Hepatocyte (in vitro differentiated cells): ENCODE results near the gene TMEM150B. TPM values are rescaled to one million over a fixed set of nuclear protein-coding genes. Genes with fewer than 3 reads are reported as not detected.

Source experiments
- DNase-seq: peaks from one replicate; pipeline ENCODE4 v3.0.0-alpha.2; 2016; ENCODE audit warnings: low spot score
- H2AFZ ChIP-seq: fragments of 200-600 bp; sonication (generic); 2 replicates; pipeline ENCODE4 v1.6.0; 2016; ENCODE audit warnings: antibody characterized with exemption, mild to moderate bottlenecking
- H3K27ac ChIP-seq: fragments of 200-600 bp; sonication (generic); 2 replicates; pipeline ENCODE4 v1.5.1; 2016; ENCODE audit warnings: mild to moderate bottlenecking
- H3K27me3 ChIP-seq: fragments of 200-600 bp; sonication (generic); 2 replicates; pipeline ENCODE4 v1.6.1; 2016
- H3K36me3 ChIP-seq: fragments of 200-600 bp; sonication (generic); replicated peaks from 2 replicates; pipeline ENCODE4 v1.5.1; 2016; ENCODE audit warnings: low read depth; ENCODE audit not compliant: insufficient read depth
- H3K4me1 ChIP-seq: fragments of 200-600 bp; sonication (generic); 2 replicates; pipeline ENCODE4 v1.5.1; 2016; ENCODE audit warnings: mild to moderate bottlenecking, moderate library complexity; ENCODE audit not compliant: insufficient read depth
- H3K4me2 ChIP-seq: fragments of 200-600 bp; sonication (generic); 2 replicates; pipeline ENCODE4 v1.6.0; 2016
- H3K4me3 ChIP-seq: fragments of 200-600 bp; sonication (generic); 2 replicates; pipeline ENCODE4 v1.5.1; 2016; ENCODE audit warnings: mild to moderate bottlenecking
- H3K79me2 ChIP-seq: fragments of 200-600 bp; sonication (generic); 2 replicates; pipeline ENCODE4 v1.6.0; 2017; ENCODE audit warnings: mild to moderate bottlenecking
- H3K9me2 ChIP-seq: fragments of 200-600 bp; sonication (generic); replicated peaks from 2 replicates; pipeline ENCODE4 v1.6.0; 2017; ENCODE audit warnings: mild to moderate bottlenecking; ENCODE audit not compliant: insufficient read depth
- H3K9me3 ChIP-seq: fragments of 200-600 bp; sonication (generic); 2 replicates; pipeline ENCODE4 v1.5.1; 2016; ENCODE audit warnings: low read depth, mild to moderate bottlenecking
- H4K20me1 ChIP-seq: fragments of 200-600 bp; sonication (generic); 2 replicates; pipeline ENCODE4 v1.6.0; 2016; ENCODE audit warnings: mild to moderate bottlenecking; ENCODE audit not compliant: insufficient read depth, poor library complexity, severe bottlenecking
- EZH2 ChIP-seq: fragments of 200-600 bp; sonication (generic); IDR thresholded peaks from 2 replicates; pipeline ENCODE4 v1.6.1; 2016; ENCODE audit warnings: antibody characterized with exemption, mild to moderate bottlenecking, borderline replicate concordance
- EZH2phosphoT487 ChIP-seq: fragments of 200-600 bp; sonication (generic); IDR thresholded peaks from one replicate; pipeline ENCODE4 v1.6.1; 2018; ENCODE audit warnings: antibody characterized with exemption, mild to moderate bottlenecking, low read depth, moderate library complexity; ENCODE audit not compliant: unreplicated experiment, severe bottlenecking
- WGBS: methylation state at CpG from one replicate; pipeline ENCODE4 v1.1.6; 2016; ENCODE audit warnings: low lambda C conversion rate; ENCODE audit errors: missing lambda C conversion rate; 5-methylcytosine and 5-hydroxymethylcytosine counted together
- polyA plus RNA-seq: library from polyadenylated mRNA; unstranded; fragments of >200 nt; fragmentation: Nextera tagmentation; extraction: Ambion mirVana; gene quantifications from 2 replicates; pipeline ENCODE4 v1.2.1, GENCODE V29; 2016
- total RNA-seq: library from RNA; depleted of rRNA; stranded (reverse); fragments of >200 nt; gene quantifications from 2 replicates; pipeline ENCODE4 v1.2.3, GENCODE V29; 2014
- TF ChIP-seq, protein P1 (sequence below): fragments of 200-600 bp; sonication (generic); IDR thresholded peaks from 2 replicates; pipeline ENCODE4 v1.5.1; 2016; ENCODE audit warnings: antibody characterized with exemption, mild to moderate bottlenecking; ENCODE audit not compliant: poor library complexity

Gene TMEM150B
- total and polyA plus RNA-seq, 2 experiments from 2014 or later: 9.2 to 25.4 TPM

DNA sequence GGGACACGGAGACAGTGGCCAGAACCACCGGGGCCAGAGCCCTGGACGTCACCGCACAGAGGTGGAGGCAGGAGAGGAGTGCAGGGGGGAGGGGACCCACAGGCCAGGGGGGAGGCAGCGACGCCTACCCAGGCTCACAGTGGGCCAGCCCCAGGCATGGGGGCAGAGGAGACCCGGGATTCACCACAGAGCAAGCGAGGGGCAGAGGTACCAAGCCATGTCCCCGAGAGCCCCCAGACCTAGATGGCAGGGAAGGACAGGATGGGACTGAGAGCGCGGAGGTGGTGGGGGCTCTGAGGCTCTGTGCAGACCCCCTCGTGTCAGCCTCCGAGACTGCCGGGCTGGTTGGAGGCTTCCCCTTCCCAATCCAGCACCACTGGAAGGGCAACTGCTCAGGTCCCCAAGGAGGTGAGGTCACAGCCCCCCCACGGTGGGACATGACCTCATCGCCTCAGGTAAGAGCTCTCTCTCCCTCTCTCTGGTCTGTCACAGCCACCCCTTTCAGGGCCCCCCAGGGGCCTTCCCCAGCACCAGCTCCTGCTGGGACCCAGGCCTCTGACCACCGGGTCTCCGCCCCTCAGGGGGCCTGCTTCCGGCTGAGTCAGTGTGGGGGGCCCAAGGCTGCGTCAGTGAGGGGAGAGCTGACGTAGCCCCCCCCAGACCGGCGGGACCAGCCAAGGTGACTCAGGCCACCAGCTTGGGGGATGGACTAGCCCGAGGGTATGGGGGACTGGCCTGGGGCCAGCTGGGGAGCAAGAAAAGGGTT lies 47.4 kb upstream of the TMEM150B start:
- H3K4me3 ChIP-seq: no peak overlapping the region
- no peaks in the 10 kb centered on the region for H4K20me1 ChIP-seq
- no peak overlapping the region for H3K27ac ChIP-seq
- peaks cover 51% of the 10 kb centered on the region for H3K27me3 ChIP-seq
- peak overlapping the region; percentile 20 for H3K4me2 ChIP-seq
- H3K36me3 ChIP-seq: no peaks in the 10 kb centered on the region
- no peak overlapping the region for H2AFZ ChIP-seq
- H3K79me2 ChIP-seq: no peaks in the 10 kb centered on the region
- peak; percentile 56 for DNase-seq
- 54% methylated on average over 18 of the region's 24 CpGs for WGBS
- peaks cover 37% of the 10 kb centered on the region for H3K4me1 ChIP-seq
- TF ChIP-seq EZH2phosphoT487 (no peak), EZH2 (no peak)
- TF ChIP-seq, protein P1, sequence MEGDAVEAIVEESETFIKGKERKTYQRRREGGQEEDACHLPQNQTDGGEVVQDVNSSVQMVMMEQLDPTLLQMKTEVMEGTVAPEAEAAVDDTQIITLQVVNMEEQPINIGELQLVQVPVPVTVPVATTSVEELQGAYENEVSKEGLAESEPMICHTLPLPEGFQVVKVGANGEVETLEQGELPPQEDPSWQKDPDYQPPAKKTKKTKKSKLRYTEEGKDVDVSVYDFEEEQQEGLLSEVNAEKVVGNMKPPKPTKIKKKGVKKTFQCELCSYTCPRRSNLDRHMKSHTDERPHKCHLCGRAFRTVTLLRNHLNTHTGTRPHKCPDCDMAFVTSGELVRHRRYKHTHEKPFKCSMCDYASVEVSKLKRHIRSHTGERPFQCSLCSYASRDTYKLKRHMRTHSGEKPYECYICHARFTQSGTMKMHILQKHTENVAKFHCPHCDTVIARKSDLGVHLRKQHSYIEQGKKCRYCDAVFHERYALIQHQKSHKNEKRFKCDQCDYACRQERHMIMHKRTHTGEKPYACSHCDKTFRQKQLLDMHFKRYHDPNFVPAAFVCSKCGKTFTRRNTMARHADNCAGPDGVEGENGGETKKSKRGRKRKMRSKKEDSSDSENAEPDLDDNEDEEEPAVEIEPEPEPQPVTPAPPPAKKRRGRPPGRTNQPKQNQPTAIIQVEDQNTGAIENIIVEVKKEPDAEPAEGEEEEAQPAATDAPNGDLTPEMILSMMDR: no peak
- H3K9me3 ChIP-seq: no peaks in the 10 kb centered on the region
- H3K9me2 ChIP-seq: no peaks in the 10 kb centered on the region

DNA sequence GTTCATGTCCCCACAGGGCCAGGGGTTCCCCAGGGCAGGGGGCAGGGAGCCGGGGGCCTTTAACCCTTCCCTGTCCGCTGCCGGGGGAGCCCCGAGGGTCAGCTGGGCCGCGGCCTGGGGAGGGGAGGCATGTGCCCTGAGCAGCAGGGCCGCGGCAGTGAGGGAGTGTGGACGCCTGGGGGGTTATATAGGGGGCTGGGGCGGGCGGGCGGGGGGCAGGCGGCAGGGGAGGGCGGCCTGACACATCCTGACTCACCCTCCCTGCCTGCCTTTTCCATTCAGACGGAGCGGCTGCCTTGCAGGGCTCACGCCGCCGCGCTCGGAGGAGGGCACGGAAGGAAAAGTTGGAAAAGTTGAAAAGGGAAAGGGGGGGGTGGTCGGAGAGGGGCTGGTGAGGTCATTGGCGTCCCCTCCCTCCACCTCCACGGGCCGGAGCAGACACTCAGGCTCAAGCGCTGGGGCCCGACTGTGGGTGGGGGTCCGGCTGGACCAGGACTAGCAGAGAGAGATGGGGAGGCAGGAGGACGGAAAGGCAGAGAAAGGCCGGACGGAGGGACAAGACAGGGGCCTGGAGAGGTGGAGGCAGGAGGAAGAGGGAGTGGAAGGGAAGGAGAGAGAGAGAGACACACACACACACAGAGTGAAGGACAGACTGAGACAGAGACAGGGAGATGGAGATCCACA lies 45.3 kb upstream of the TMEM150B start, which contains the start of gene IL11:
IL11 (minus strand) TSS at position 159 of the 684 bp plus-strand sequence; CDS start at position 6, 153 bp downstream.
- Histone ChIP-seq H3K4me2 (peak within 1 kb of the TSS; percentile 98), H3K79me2 (no peaks in the 10 kb centered on the region), H3K27ac (peak within 1 kb of the TSS; percentile 71), H3K9me3 (no peaks in the 10 kb centered on the region), H3K9me2 (no peaks in the 10 kb centered on the region), H4K20me1 (no peaks in the 10 kb centered on the region), H3K4me1 (peaks cover 25% of the 10 kb centered on the region), H2AFZ (peak within 1 kb of the TSS; percentile 63), H3K4me3 (peak within 1 kb of the TSS; percentile 72), H3K36me3 (no peaks in the 10 kb centered on the region), H3K27me3 (peaks cover 51% of the 10 kb centered on the region)
- TF ChIP-seq, protein P1: no peak
- TF ChIP-seq EZH2 (peak; percentile 77), EZH2phosphoT487 (peak; percentile 57)
- peak; percentile 59 for DNase-seq
- WGBS: 10% methylated on average over 16 of the region's 32 CpGs

GRCh38 chr19:55369653-55370304 lies 44.6 kb upstream of the TMEM150B start:
- peak; percentile 68 for DNase-seq
- H3K4me2 ChIP-seq: peak overlapping the region; percentile 98
- H3K27ac ChIP-seq: peak overlapping the region; percentile 71
- no peaks in the 10 kb centered on the region for H3K79me2 ChIP-seq
- no peaks in the 10 kb centered on the region for H3K36me3 ChIP-seq
- TF ChIP-seq EZH2 (no peak), EZH2phosphoT487 (no peak)
- TF ChIP-seq, protein P1: no peak
- WGBS: 4% methylated on average over 23 of the region's 59 CpGs
- peak overlapping the region; percentile 63 for H2AFZ ChIP-seq
- H3K4me3 ChIP-seq: peak overlapping the region; percentile 72
- no peaks in the 10 kb centered on the region for H3K9me2 ChIP-seq
- no peaks in the 10 kb centered on the region for H3K9me3 ChIP-seq
- peaks cover 25% of the 10 kb centered on the region for H3K4me1 ChIP-seq
- H4K20me1 ChIP-seq: no peaks in the 10 kb centered on the region
- H3K27me3 ChIP-seq: peaks cover 51% of the 10 kb centered on the region
